Sciatic nerve (tissue), 2 donors: ENCODE measurements around the gene TMCC3. TPM values are rescaled to one million over a fixed set of nuclear protein-coding genes. Genes with fewer than 3 reads are reported as not detected.
A peak's percentile ranks its signal among the peaks of the same experiment; 100 is the strongest.

ENCODE experiments used
- ATAC-seq: fragments of 200-7000 bp; cut with Tn5 transposase; one replicate; pipeline ENCODE4 v1.9.1; 2020; ENCODE audit warnings: mild to moderate bottlenecking, moderate library complexity
- DNase-seq: peaks from one replicate; pipeline ENCODE4 v3.0.0-alpha.2; 2020; ENCODE audit warnings: low spot score
- intact Hi-C: fragments of 100-400 bp; cut with DNase I; formaldehyde crosslinking; loops from one replicate; pipeline ENCODE4 v1.14.2; 2022
- total RNA-seq: library from RNA; stranded (reverse); fragmentation: NEBNext Ultra II Directional; extraction: Animal tissue kit (Norgen Biotek cat#: 25700); gene quantifications from one replicate; pipeline ENCODE4 v1.2.1, GENCODE V29; 2021
- donor health status: DM: no; HTN: no; CAD: no.
- donor health status: DM: no; HTN: no; CAD: no.

Gene TMCC3
- total RNA-seq, 1 donor from 2014 or later = 24.9 TPM

DNA sequence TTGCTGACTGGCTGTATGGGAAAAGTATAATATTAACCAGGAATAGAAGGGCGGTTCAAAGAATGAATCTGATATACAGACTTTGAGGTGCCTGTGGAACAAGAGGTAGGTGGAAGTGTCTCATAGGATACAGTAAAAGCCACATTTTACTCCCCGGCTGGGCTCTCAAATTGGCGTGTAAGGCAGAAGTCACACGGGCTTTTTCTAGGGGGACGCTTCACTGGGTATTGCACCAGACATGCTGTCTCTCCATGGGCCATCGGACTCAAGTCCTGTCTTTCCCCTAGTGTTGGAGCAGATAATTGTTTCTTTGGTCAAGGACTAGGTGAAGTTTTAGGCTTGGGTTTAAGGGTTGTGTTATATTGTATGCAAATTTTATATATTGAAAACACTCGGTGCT, 9.1 kb downstream of the TMCC3 start:
- DNase-seq (no peak), ATAC-seq (no peak)
- intact Hi-C loops = no loop called here

- no peak for DNase-seq
- ATAC-seq = peak; percentile 42
- intact Hi-C loops = no loop called here
Observed at GRCh38 chr12:94640134-94640928, 10.0 kb downstream of the TMCC3 start.

- intact Hi-C loops = no loop called here
- ATAC-seq = no peak
Observed at GRCh38 chr12:94638521-94638920, 11.8 kb downstream of the TMCC3 start.

DNA sequence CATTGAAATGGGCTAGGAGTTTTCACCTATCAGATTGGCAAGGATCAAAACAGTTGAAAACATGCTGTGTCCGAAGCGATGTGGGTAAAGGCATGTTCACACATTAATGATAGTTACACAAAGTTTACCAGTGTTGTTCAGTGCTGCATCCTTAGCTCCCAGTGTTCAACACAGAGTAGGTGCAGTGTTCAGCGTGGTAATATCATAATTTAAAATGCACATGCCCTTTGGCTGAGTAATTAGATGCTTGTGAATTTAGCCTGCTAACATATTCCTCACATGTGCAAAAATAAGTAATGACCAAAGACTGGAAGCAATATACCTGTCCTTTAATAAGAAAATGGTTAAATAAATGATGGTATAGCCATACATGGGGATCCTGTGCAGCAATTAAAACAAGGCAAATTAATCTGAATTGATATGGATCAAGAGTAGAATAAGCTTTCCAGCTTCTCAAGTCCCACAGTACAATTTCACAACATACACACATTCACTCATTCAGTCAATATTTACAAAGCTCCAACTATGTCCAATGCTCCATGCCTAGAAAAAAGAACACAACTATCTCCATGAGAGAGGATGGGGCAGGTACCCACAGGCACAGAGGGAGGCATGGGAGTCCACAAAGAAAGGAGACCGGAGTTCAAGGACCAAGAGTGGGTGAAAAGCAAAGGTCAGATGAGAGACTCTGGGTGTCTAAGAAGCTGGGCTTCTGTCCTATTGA, 12.8 kb downstream of the TMCC3 start:
- ATAC-seq (no peak), DNase-seq (no peak)
- intact Hi-C loops = no loop called here

More at GRCh38 chr12:94638521-94638920, 11.8 kb downstream of the TMCC3 start:
- DNase-seq = no peak

- intact Hi-C loops = no loop called here
Observed at GRCh38 chr12:94636462-94637085, 13.8 kb downstream of the TMCC3 start.

GRCh38 chr12:94634717-94635116, 15.6 kb downstream of the TMCC3 start:
- intact Hi-C loops = no loop called here
- ATAC-seq (no peak), DNase-seq (no peak)

More at GRCh38 chr12:94636462-94637085, 13.8 kb downstream of the TMCC3 start:
- ATAC-seq (no peak), DNase-seq (no peak)

DNA sequence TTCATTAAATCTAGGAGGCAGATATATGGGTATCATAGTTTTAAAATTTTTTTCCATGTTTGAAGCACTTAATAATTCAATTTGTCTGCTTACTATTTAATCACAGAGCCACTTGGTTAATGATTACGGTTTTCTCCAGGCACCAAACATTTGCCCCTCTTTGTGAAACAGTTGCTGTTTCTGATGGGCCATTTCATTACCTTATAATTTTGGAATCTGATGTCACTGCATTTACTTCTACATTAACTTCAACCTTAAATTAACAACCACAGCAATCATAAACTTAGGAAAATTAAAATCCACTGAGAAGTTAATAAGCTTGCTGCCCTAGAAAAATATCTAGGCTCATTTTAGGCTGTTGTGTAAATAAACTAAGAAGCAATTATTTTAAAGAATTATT, 17.0 kb downstream of the TMCC3 start:
- no peak for DNase-seq
- no peak for ATAC-seq
- intact Hi-C loops = no loop called here

DNA sequence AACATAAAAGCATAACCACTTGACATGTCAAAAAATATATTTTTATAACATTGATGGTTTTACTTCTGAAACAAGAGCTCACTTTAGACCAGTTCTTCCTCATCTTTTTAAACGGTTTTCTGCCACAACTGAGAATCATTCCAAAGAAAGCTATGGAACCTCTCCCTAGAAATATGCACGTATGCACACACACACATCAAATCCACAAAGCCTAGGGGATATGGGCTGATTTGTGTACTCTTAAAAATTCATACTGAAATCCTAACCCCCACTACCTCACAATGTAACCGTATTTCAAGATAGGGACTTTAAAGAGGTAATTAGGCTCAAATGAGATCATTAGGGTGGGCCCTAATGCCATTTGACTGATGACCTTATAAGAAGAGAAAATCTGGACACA, 19.3 kb downstream of the TMCC3 start:
- DNase-seq = no peak
- no peak for ATAC-seq
- intact Hi-C loops = no loop called here

GRCh38 chr12:94628819-94629472, 21.4 kb downstream of the TMCC3 start:
- no peak for ATAC-seq
- DNase-seq = no peak
- intact Hi-C loops = no loop called here

DNA sequence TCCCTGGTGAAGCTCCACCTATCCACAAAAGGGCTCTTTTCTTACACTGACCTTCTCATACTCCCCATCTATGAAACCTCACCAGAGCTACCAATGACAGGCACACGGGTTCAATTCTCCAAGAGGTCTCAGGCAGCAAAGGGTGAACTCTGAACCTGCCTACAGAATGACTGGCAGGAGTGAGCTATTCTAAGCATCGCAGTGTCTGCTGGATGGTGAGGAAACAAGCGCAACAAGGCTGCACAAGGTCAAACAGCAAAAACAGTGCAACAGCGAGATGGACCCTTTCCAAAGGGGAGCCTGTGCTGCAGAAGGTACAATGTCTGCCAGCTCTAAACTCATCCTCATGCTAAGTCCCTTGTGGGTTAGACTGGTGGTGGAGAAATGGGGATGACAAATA, 22.0 kb downstream of the TMCC3 start:
- DNase-seq (no peak), ATAC-seq (no peak)
- intact Hi-C loops = no loop called here

DNA sequence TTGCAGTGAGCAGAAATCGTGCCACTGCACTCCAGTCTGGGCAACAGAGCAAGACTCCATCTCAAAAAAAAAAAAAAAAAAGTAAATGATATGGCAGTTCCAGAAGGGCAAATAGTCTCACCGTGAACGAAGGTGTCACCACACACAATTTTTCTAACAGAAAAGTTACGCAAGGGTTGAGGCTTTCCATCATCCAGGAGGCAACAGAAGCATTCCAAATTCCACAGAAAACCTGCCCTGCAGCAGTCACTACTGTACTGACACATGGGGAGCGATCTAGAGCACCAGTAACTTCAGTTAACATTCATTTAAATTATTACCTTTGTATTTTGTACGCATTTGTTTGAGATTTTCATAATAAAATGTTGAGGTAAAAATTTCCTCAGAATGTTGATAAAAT, 24.8 kb downstream of the TMCC3 start:
- intact Hi-C loops = no loop called here
- ATAC-seq = no peak
- DNase-seq = no peak

DNA sequence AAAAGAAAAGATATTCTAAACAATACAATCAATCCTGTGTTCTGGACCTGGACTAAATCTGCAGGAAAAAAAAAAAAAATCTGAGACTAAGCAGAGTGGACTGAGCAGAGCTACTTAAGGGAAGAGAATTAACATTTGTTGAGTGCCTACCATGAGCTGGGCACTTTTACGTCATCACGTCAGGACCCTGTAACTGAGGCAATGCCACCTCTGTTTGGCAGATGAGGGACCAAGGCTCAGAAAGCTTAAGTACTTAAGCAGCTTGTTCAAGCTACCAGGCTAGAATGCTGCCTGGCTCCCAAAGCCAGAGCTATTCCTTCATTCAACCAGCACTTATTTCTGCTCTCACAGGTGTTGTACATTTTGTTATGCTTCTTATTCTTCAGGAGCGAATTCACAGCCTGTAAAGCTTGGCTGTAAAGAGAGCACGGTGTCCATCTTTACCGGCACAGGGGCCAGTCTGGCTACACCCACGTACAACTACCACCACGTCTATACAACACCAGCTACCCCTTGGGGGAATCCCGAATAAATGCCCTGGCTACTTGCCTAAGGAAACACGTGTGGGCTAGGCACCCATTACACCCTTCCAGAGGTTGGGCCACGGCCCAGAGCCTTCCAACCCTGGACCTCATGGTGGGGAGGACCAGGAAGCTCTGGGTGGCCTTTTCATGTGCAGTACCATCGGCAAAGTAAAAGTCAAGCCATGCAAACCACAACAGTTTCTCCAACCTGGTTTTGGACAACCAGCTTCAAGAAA, 27.0 kb downstream of the TMCC3 start:
- ATAC-seq (no peak), DNase-seq (no peak)
- intact Hi-C loops = no loop called here

- peak; percentile 64 for ATAC-seq
- intact Hi-C loops = no loop called here
Observed at GRCh38 chr12:94622475-94622874, 27.9 kb downstream of the TMCC3 start.

DNA sequence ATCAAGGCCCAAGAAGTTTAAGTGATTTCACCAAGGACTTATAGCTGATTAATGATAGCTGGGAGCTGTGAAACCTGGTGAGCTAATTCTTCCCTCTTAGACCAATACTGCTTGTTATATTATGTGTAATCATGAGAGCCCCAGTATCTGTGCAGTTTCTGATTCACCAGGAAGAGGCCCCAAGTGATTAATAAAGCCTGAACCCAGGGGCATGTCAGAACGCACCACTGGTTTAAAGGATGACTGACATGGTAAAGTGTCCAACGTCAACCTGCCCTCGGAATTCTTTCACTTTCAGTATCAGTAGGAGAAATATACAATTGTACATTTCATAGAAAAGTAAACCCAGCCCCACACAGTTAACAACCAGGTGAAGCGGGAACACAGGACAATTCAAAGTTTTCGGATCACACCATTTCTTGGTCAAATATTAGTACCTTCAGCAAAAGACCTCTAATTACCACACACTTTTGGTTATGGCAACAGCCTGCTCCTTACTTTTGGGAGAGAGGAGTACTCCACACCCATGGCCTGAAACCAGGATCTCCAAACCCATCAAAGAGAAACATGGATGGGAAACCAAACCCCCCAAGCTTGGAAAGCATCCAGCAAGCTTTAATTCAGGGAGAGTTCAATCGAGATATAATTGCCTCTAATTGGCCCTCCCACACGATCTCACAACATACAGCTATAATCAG, 28.5 kb downstream of the TMCC3 start:
- intact Hi-C loops = no loop called here
- ATAC-seq = peak; percentile 63
- DNase-seq = no peak

More at GRCh38 chr12:94622475-94622874, 27.9 kb downstream of the TMCC3 start:
- DNase-seq = no peak

- intact Hi-C loops = no loop called here
- DNase-seq (no peak), ATAC-seq (no peak)
Observed at GRCh38 chr12:94620621-94621020, 29.7 kb downstream of the TMCC3 start.

DNA sequence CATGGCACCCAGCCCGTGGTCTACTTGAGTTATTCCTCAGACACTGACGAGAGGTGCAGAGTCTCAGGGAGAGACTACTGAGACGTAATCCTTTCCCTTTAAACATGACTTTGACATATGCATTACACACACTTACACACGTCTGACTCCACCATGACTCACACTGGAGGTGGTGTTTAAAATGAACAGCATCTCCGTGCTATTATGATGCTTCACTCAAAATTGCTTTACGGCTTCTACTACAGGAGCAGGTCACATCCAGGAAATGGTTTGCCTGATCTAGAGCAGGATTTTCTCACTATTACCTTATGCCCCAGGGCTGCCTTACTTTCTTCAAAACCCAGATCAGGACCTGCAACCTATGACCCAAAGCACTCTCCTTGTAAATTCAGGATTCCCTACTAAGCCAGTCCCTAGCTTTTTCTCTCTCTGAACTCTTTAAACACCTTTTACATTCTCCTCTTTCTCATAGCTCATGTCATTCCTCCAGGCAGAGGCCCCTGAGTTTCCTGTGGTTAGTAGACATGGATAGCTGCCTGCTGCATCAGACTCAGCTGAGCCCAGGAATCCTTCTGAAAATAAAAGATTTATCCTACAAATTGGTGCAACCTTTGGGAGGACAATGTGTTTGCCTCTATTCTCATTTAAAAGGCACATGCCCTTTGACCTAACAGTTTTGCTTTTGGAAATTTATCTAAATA, 31.2 kb downstream of the TMCC3 start:
- no peak for DNase-seq
- no peak for ATAC-seq
- intact Hi-C loops = no loop called here

- ATAC-seq (no peak), DNase-seq (no peak)
- intact Hi-C loops = no loop called here
Observed at GRCh38 chr12:94617101-94617500, 33.3 kb downstream of the TMCC3 start.
